Activated naive CD8-positive, alpha-beta T cell (primary cell): ENCODE measurements around the gene CST1.
"Not testable (repeated sequence)": the region's sequence is repeated elsewhere in the genome, so short reads cannot be mapped to it uniquely, and the experiment has no call there.

Experiments used
- H3K27ac Mint-ChIP-seq: one replicate; pipeline ENCODE4 v1.8.0; 2021; ENCODE audit warnings: mixed read lengths
- H3K27me3 Mint-ChIP-seq: one replicate; pipeline ENCODE4 v1.8.0; 2021; ENCODE audit warnings: mixed read lengths
- H3K36me3 Mint-ChIP-seq: one replicate; pipeline ENCODE4 v1.8.0; 2021; ENCODE audit warnings: mixed read lengths
- H3K4me1 Mint-ChIP-seq: one replicate; pipeline ENCODE4 v1.8.0; 2021; ENCODE audit warnings: low read depth, mixed read lengths
- H3K4me3 Mint-ChIP-seq: one replicate; pipeline ENCODE4 v1.8.0; 2021; ENCODE audit warnings: mild to moderate bottlenecking, mixed read lengths
- H3K9me3 Mint-ChIP-seq: one replicate; pipeline ENCODE4 v1.8.0; 2021; ENCODE audit warnings: low read depth, mixed read lengths

CST1 gene

DNA sequence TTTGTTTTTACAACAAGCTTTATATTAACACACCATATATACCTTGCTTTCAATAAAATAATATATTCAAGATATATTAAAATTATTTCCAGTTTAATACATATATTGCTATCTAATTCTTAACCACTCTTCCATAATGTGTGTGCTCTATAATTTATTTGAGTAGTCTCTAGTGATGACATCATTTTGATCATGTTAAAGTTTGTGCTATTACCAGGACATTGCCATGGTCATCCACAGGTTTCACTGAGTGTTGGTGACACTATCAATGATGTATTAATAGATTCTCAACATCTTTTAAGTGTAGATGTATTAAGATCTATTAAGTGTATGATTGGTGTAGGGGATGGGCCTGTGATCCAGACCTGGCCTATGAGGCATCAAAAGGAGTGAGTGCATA is 17.8 kb upstream of the CST1 start:
- H3K4me3 Mint-ChIP-seq, H3K27ac Mint-ChIP-seq, H3K4me1 Mint-ChIP-seq, H3K36me3 Mint-ChIP-seq, H3K9me3 Mint-ChIP-seq, H3K27me3 Mint-ChIP-seq: not testable (repeated sequence)

DNA sequence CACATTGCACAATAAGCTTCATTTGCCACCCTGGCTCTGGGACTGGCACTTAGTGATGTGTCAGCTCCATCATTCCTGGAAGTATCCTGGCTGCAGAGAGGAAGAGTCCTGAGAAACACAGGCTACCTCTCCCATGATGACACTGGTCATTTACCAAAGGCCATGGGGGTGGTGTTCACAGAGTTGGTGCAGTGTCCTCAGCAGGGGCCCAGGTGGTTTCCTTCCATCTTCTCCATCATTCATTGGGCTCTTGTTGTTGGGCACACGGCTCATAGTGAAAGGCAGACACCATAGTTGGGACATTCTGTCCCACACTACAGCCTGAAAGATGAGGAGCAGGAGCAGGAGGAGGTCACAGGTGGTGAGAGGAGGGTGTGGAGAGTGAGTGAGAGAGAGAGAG is 15.8 kb upstream of the CST1 start:
- no peaks in the 10 kb centered on the region for H3K4me1 Mint-ChIP-seq
- H3K4me3 Mint-ChIP-seq, result no peak overlapping the region
- no peaks in the 10 kb centered on the region for H3K36me3 Mint-ChIP-seq
- H3K27me3 Mint-ChIP-seq, result peaks cover 2% of the 10 kb centered on the region
- no peak overlapping the region for H3K27ac Mint-ChIP-seq
- H3K9me3 Mint-ChIP-seq, result no peaks in the 10 kb centered on the region

DNA sequence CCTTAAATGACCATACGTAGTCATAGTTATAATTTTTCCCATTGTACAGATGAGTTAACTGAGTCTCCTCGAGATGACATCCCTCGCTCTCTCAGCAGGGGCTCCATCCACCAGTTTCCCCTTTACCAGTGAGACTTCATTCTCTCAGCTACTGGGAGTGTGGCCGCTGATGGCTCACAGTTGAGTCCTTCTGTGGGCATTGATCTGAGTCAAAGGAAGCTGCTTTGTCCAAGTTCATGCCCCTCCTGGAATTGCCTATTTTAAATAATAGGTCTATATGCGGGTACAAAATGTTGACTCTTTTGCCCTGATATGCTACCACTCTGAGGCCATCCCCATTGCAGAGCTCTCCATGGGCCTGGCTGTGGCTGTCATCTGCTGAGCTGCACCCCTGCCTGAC is 14.8 kb upstream of the CST1 start:
- no peaks in the 10 kb centered on the region for H3K4me1 Mint-ChIP-seq
- no peak overlapping the region for H3K4me3 Mint-ChIP-seq
- H3K9me3 Mint-ChIP-seq, result no peaks in the 10 kb centered on the region
- H3K36me3 Mint-ChIP-seq, result no peaks in the 10 kb centered on the region
- H3K27ac Mint-ChIP-seq, result no peak overlapping the region
- peaks cover 5% of the 10 kb centered on the region for H3K27me3 Mint-ChIP-seq

DNA sequence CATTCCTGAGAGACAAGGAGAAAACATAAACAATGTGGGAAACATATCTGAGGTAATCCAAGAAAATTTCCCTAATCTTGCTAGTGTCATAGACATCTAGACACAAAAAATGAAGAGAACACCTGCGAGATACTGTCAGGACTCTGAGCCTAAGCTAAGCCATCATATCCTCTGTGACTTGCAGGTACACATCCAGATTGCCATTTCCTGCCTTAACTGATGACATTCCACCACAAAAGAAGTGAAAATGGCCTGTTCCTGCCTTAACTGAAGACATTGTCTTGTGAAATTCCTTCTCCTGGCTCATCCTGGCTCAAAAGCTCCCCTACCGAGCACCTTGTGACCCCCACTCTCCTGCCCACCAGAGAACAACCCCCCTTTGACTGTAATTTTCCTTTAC is 13.9 kb upstream of the CST1 start:
- not testable (repeated sequence) for H3K27me3 Mint-ChIP-seq, H3K9me3 Mint-ChIP-seq, H3K36me3 Mint-ChIP-seq, H3K4me1 Mint-ChIP-seq, H3K27ac Mint-ChIP-seq, H3K4me3 Mint-ChIP-seq

DNA sequence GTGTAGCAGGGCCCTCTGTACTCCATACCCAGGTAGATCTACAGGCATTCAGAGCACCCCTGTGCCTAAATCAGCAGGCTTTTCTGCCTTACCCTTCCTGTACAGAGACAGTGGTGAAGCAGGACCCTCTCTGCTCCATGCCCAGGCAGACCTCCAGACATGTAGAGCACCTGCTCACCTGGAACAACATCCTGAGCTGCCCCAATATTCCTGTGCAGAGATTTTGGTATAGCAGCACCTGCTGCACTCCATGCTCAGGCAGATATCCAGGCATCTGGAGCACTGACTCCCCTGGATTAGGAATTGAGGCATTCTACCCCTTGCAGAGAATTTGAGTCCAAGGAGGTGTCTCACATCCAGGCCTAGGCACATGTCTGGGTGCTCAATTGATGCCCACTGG is 12.6 kb upstream of the CST1 start:
- Mint-ChIP-seq H3K4me3 (no peak overlapping the region), H3K27ac (no peak overlapping the region), H3K36me3 (no peaks in the 10 kb centered on the region), H3K4me1 (no peaks in the 10 kb centered on the region), H3K27me3 (peaks cover 5% of the 10 kb centered on the region), H3K9me3 (no peaks in the 10 kb centered on the region)

DNA sequence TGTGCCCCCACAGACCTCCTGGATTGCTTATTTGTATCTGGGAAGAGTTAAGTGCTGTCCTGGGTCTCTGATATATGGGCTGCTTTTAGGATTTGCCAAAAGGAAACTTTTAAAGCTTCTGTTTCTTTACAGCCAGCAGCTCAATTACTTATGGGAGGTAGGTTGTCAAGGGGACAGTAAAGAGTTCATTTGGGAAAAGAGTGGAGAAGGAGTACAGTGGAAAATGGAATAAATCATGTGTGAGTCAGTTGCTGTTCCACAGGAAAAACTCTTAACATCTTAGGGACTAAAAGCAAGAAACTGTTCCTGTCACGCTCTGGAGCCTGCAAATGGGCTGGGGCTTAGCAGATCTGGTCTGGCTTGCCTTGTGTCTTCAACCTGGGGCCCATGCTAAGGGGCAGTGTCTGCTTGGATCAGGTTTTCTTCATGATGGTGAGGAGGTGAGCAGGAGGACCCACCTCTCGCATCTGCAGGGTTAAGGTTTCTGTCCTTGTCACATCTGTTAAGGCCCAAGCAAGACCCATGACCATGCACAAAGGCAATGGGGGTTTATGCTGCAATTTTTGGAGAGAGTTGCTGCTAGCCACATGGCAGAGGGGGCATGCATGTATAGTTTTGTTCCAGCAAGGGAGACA is 8.7 kb upstream of the CST1 start:
- H3K9me3 Mint-ChIP-seq, result no peaks in the 10 kb centered on the region
- H3K36me3 Mint-ChIP-seq, result no peaks in the 10 kb centered on the region
- H3K27ac Mint-ChIP-seq, result no peak overlapping the region
- peaks cover 3% of the 10 kb centered on the region for H3K27me3 Mint-ChIP-seq
- no peak overlapping the region for H3K4me3 Mint-ChIP-seq
- no peaks in the 10 kb centered on the region for H3K4me1 Mint-ChIP-seq

DNA sequence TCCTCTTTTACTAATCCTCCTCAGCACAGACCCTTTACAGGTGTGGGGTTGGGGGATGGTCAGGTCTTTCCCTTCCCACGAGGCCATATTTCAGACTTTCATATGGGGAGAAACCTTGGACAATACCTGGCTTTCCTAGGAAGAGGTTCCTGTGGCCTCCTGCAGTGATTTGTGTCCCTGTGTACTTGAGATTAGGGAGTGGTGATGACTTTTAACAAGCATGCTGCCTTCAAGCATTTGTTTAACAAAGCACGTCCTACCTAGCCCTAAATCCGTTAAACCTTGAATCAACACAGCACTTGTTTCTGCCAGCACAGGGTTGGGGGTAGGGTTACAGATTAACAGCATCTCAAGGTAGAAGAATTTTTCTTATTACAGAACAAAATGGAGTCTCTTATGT is 6.1 kb upstream of the CST1 start:
- H3K36me3 Mint-ChIP-seq, H3K4me1 Mint-ChIP-seq, H3K9me3 Mint-ChIP-seq, H3K4me3 Mint-ChIP-seq, H3K27me3 Mint-ChIP-seq, H3K27ac Mint-ChIP-seq: not testable (repeated sequence)

DNA sequence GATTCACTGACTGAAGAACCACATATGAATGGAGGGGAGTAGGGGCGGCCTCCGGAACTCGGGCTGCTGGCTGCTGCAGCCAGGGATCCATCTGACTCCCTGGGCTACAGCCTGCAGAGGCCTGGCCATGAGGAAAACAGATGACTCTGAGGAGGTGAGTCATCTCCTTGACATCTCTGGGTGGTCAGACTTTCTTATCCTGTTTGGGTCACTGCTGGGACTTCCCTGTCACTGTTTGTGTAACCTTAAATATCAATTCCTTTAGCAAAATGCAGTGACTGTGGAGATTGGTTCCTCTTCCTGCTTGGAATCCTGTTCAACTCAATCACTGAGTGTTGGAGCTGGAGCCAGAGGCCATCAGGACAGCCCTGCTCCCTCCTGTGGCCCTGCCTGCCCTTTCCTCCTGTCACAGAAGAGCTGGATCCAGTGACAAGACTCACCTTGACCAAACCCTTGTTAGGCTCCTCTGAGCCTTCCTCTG is 4.4 kb upstream of the CST1 start:
- not testable (repeated sequence) for H3K4me1 Mint-ChIP-seq, H3K27ac Mint-ChIP-seq, H3K4me3 Mint-ChIP-seq, H3K36me3 Mint-ChIP-seq, H3K27me3 Mint-ChIP-seq, H3K9me3 Mint-ChIP-seq

DNA sequence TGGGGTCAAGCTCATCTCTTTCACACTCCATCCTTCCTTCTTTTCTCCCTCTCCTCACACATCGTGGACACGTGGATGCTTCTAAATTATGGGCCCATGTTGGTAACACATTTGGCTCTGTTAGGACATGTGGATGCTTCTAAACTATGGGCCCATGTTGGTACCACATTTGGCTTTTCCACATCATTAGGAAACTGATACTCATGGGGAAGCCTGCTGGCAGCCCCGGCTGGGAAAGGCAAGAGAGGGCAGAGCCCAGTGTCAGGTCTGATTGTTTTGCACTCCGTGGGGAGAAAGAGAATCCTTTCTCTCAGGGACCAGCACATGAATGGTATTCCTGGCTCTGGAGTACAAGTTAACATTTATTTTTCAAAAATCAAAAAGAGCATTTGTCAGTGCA is 4.0 kb upstream of the CST1 start:
- no peak overlapping the region for H3K4me3 Mint-ChIP-seq
- H3K4me1 Mint-ChIP-seq, result no peaks in the 10 kb centered on the region
- no peaks in the 10 kb centered on the region for H3K9me3 Mint-ChIP-seq
- no peaks in the 10 kb centered on the region for H3K27me3 Mint-ChIP-seq
- no peak overlapping the region for H3K27ac Mint-ChIP-seq
- H3K36me3 Mint-ChIP-seq, result no peaks in the 10 kb centered on the region

DNA sequence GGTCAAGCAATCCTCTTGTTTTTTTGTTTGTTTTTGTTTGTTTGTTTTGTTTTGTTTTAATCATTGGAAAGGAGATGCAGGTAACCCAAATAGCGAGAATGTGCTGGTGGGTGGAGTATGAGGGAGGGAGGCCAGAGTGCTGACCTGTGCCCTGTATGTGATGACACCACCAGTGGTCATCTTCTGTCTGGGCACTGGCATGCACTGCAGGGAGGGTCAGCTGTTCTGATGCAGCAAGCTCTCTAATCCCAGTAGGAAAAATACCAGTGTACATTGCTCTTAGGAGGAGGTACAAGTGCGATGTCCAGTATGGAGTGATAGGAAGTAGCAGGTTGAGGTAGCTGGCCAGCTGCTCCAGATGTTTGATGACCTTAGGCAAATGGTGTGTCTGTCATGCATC is 2.9 kb upstream of the CST1 start:
- no peak overlapping the region for H3K4me3 Mint-ChIP-seq
- no peaks in the 10 kb centered on the region for H3K9me3 Mint-ChIP-seq
- H3K4me1 Mint-ChIP-seq, result no peaks in the 10 kb centered on the region
- no peaks in the 10 kb centered on the region for H3K27me3 Mint-ChIP-seq
- H3K27ac Mint-ChIP-seq, result no peak overlapping the region
- no peaks in the 10 kb centered on the region for H3K36me3 Mint-ChIP-seq

DNA sequence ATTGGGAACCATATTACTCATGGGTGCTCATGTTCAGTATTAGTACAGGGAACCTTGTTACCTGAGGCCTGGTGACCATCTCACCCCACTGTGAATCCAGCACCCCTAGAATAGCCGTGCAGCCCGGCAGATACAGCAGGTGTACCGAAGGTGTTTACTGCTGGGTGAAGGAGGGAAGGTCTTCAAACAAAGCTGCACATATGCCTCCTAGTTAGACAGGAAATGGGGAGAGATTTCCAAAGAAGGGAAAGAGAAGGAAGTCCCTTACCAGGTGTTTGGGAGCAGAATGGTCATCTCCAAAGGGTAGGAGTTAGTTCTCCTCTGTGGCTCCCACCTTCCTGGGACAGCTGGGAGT is 2.4 kb upstream of the CST1 start:
- no peaks in the 10 kb centered on the region for H3K4me1 Mint-ChIP-seq
- no peak overlapping the region for H3K4me3 Mint-ChIP-seq
- no peak overlapping the region for H3K27ac Mint-ChIP-seq
- no peaks in the 10 kb centered on the region for H3K36me3 Mint-ChIP-seq
- H3K27me3 Mint-ChIP-seq, result no peaks in the 10 kb centered on the region
- no peaks in the 10 kb centered on the region for H3K9me3 Mint-ChIP-seq

DNA sequence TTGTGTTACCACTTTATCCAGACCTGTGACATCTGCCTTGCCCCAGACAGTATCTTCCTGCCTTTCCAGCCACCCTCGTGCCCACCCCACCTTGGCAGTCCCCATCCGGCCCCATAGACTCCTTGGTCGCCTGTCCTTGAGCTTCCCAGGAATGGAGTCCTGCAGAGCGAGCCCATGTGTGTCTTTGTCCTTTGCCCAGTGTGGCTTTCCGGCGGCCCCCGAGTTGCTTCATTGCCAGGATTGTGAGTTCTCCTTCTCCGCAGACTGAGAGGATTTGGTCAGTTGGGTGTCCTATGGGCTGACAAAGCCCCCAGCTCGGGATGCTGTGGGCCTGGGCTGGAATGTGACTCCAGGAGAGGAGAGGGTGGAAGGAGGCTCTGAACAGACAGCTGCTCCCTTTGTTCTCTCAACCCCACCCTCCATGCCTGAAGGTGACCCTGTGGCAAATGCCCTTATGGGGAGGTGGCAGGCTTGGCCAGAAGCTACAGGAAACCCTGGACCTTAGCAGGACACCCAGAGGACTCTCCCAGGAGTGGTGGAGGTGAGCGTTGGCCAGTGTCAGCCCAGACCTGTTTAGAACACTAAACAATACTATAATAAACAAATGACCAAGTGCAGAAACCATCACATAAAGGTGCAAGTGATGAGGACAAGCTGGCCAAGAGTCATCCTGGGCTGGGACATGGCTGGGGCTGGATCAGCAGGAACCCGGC is 1.9 kb upstream of the CST1 start:
- H3K27me3 Mint-ChIP-seq, result no peaks in the 10 kb centered on the region
- H3K36me3 Mint-ChIP-seq, result no peaks in the 10 kb centered on the region
- H3K4me3 Mint-ChIP-seq, result no peak overlapping the region
- H3K9me3 Mint-ChIP-seq, result no peaks in the 10 kb centered on the region
- no peaks in the 10 kb centered on the region for H3K4me1 Mint-ChIP-seq
- no peak overlapping the region for H3K27ac Mint-ChIP-seq

DNA sequence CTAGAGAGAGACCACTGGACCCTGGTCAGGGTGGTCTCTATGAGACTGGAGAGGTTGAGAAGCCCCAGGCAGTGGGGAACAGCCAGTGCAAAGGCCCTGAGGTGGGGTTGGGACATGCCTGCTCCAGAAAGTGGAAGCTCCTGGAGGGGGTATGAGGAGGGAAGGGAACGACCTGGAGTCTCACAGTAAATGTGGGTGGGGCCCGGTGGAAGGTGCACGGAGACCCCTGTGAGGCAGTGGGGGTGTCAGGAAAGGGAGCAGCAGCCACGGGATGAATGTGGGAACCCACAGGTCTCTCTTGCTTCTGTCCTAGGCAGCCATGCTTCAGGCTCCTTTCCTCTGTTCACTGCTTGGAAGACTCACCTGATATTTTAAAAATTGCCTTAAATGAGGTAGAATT is 1.3 kb upstream of the CST1 start:
- H3K4me1 Mint-ChIP-seq, result no peaks in the 10 kb centered on the region
- H3K27ac Mint-ChIP-seq, result no peak overlapping the region
- H3K36me3 Mint-ChIP-seq, result no peaks in the 10 kb centered on the region
- H3K4me3 Mint-ChIP-seq, result no peak overlapping the region
- H3K27me3 Mint-ChIP-seq, result no peaks in the 10 kb centered on the region
- no peaks in the 10 kb centered on the region for H3K9me3 Mint-ChIP-seq

DNA sequence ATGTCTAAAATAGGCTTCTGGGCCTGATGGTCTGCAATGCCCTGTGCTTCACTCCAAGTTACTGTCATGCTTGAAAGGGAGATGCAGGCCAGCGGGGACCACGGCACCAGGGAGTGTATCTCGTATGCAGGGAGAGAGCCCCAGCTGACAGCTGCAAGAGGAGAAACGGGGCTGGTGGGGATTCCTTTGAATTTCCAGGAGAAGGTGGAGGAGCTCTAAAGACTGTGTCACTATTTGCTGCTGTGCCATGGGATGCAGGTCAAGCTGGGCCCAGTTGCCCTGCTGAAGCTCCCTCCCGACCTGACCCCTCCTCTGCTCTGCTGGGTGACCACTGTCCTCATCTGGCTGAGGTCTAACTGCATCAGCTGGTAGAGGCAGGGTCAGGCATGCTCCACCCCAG is 989 bp downstream of the CST1 start:
- H3K36me3 Mint-ChIP-seq, result no peaks in the 10 kb centered on the region
- H3K27ac Mint-ChIP-seq, result no peak overlapping the region
- H3K4me3 Mint-ChIP-seq, result no peak overlapping the region
- no peaks in the 10 kb centered on the region for H3K4me1 Mint-ChIP-seq
- no peaks in the 10 kb centered on the region for H3K9me3 Mint-ChIP-seq
- H3K27me3 Mint-ChIP-seq, result no peaks in the 10 kb centered on the region

DNA sequence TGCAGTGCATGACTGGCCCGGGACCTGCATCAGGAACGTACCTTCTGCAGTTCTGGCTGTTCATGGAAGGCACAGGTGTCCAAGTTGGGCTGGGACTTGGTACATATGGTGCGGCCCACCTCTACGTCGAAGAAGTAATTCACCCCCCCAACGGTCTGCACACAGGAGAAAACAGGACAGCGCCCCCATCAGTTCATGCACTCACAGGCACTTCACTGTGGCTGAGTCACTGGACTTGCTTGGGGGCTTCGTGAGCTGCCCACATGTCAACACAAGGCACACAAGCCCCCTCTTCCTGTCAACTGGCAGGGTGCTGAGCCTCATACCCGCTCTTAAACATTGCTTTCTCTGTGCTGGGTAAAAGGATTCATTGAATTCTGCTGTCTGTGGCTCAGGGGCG is 1.8 kb downstream of the CST1 start:
- not testable (repeated sequence) for H3K4me3 Mint-ChIP-seq, H3K27ac Mint-ChIP-seq, H3K9me3 Mint-ChIP-seq, H3K36me3 Mint-ChIP-seq, H3K27me3 Mint-ChIP-seq, H3K4me1 Mint-ChIP-seq

DNA sequence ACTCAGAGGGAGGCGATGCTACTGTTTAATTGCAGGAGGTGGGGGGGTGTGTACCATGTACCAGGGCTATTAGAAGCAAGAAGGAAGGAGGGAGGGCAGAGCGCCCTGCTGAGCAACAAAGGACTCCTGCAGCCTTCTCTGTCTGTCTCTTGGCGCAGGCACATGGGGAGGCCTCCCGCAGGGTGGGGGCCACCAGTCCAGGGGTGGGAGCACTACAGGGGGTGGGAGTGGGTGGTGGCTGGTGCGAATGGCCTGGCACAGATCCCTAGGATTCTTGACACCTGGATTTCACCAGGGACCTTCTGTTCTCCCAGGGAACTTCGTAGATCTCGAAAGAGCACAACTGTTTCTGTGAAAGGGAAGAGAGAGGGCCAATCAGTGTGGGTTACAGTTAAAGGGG is 3.2 kb downstream of the CST1 start:
- H3K27me3 Mint-ChIP-seq, H3K4me3 Mint-ChIP-seq, H3K27ac Mint-ChIP-seq, H3K4me1 Mint-ChIP-seq, H3K9me3 Mint-ChIP-seq, H3K36me3 Mint-ChIP-seq: not testable (repeated sequence)
